Heart left ventricle (tissue), 16 donors: Measurements from ENCODE around the gene SAMD10. TPM values are rescaled to one million over a fixed set of nuclear protein-coding genes. Genes with fewer than 3 reads are reported as not detected.
A peak's percentile ranks its signal among the peaks of the same experiment; 100 is the strongest.

Experiments
- ATAC-seq, 4 donors: fragments of 200-7000 bp; cut with Tn5 transposase; one replicate each; pipeline ENCODE4 v1.9.1; 2020 to 2022; ENCODE audit warnings: moderate library complexity in 4 of 4, mild to moderate bottlenecking in 3 of 4, moderate number of reproducible peaks in 1 of 4
- DNase-seq, 5 donors: peaks; one replicate each; pipeline ENCODE4 v3.0.0-alpha.2; 2020
- H3K27ac ChIP-seq, 12 donors: fragments of 200-600 bp; sonication (generic) in 4 of 12; one replicate each; pipeline versions ENCODE4 v1.5.0 to v1.8.0; 2016 to 2022; ENCODE audit warnings: mild to moderate bottlenecking in 2 of 12
- H3K27me3 ChIP-seq, 9 donors: fragments of 200-600 bp; sonication (generic) in 2 of 9; one replicate each; pipeline versions ENCODE4 v1.5.1 to v1.8.0; 2016 to 2022; ENCODE audit warnings: mild to moderate bottlenecking in 3 of 9
- H3K36me3 ChIP-seq, 9 donors: fragments of 200-600 bp; sonication (generic) in 2 of 9; one replicate each; pipeline versions ENCODE4 v1.5.0 to v1.8.0; 2018 to 2022; ENCODE audit warnings: mild to moderate bottlenecking in 2 of 9
- H3K4me1 ChIP-seq, 12 donors: fragments of 200-600 bp; sonication (generic) in 4 of 12; one replicate each; pipeline versions ENCODE4 v1.5.0 to v1.8.0; 2016 to 2022; ENCODE audit warnings: mild to moderate bottlenecking in 3 of 12
- H3K4me3 ChIP-seq, 12 donors: fragments of 200-600 bp; sonication (generic) in 4 of 12; one replicate each; pipeline versions ENCODE4 v1.5.0 to v1.8.0; 2017 to 2022; ENCODE audit warnings: mild to moderate bottlenecking in 9 of 12, moderate library complexity in 4 of 12
- H3K9me3 ChIP-seq, 12 donors: fragments of 200-600 bp; sonication (generic) in 4 of 12; one replicate each; pipeline versions ENCODE4 v1.5.0 to v1.8.0; 2016 to 2022; ENCODE audit warnings: mild to moderate bottlenecking in 1 of 12
- POLR2A ChIP-seq, 2 donors: fragments of 450-650 bp; IDR thresholded peaks; one replicate each; pipeline ENCODE4 v1.6.1; 2017; ENCODE audit warnings: antibody characterized with exemption in 2 of 2, mild to moderate bottlenecking in 2 of 2, moderate library complexity in 2 of 2
- WGBS, 4 donors: extraction: QIAGEN DNeasy Blood & Tissue Kit in 2 of 4; methylation state at CpG; one replicate each; pipeline versions ENCODE4 v1.1.5 to v1.1.7; 2013 to 2018; 5-methylcytosine and 5-hydroxymethylcytosine counted together
- intact Hi-C, 10 donors: fragments of 100-400 bp; cut with DNase I; formaldehyde crosslinking; loops; one replicate each; pipeline versions ENCODE4 v1.11.1 to v1.14.2; 2022
- polyA plus RNA-seq, 2 donors: library from polyadenylated mRNA; stranded (reverse); fragments of 200-250 nt; gene quantifications; one replicate each; pipeline ENCODE4 v1.2.3, GENCODE V29; 2013
- total RNA-seq, 9 donors: library from RNA; depleted of rRNA in 2 of 9; stranded (reverse); fragments of >200 nt in 2 of 9; fragmentation: NEBNext Ultra II Directional in 3 of 9; extraction: Animal tissue kit (Norgen Biotek cat#: 25700) in 3 of 9; gene quantifications; one replicate each; pipeline versions ENCODE4 v1.1.0 to v1.2.4, GENCODE V29; 2016 to 2023
- TF ChIP-seq, protein P1 (sequence below), 12 donors: fragments of 200-600 bp; sonication (generic) in 4 of 12; IDR thresholded peaks; one replicate each; pipeline versions ENCODE4 v1.5.0 to v1.8.0; 2018 to 2022; ENCODE audit warnings: antibody characterized with exemption in 12 of 12, mild to moderate bottlenecking in 5 of 12
- donor health status: ischemic (EF 13 %, LVEDD 7.1; RV severe dilation, severe dysfunction).
- donor health status: healthy with polysubstance abuse.
- donor health status: DM: no; HTN: yes; CAD: no.
- donor health status: DM: no; HTN: no; CAD: no.
- donor health status: ischemic (EF 25% LVEDD 6.9; RV normal size, moderate dysfunction).
- donor health status: ischemic (EF 25% LVEDD 5.7; RV mildly dilated, moderate dysfunction).
- donor health status: healthy.
- donor health status: DM: yes; HTN: yes; CAD: no.
- donor health status: ischemic (EF 35%, LVEDD 5.7; RV mildly dilated, moderate dysfunction).
- donor health status: nonischemic (EF 11% LVEDD 7.7; RV severe dilation, severe dysfunction).
- donor health status: DM: yes; HTN: yes; CAD: no.
- donor health status: PGD.
- donor health status: ischemic (EF 29% LVEDD 5.4; RV normal size, mild dysfunction).
- donor health status: nonischemic (EF 23%, LVEDD 6.1; RV moderate dilation, normal function).

Gene SAMD10
- total and polyA plus RNA-seq, 11 donors: 3.1 to 6.3 (median 4.7) TPM

DNA sequence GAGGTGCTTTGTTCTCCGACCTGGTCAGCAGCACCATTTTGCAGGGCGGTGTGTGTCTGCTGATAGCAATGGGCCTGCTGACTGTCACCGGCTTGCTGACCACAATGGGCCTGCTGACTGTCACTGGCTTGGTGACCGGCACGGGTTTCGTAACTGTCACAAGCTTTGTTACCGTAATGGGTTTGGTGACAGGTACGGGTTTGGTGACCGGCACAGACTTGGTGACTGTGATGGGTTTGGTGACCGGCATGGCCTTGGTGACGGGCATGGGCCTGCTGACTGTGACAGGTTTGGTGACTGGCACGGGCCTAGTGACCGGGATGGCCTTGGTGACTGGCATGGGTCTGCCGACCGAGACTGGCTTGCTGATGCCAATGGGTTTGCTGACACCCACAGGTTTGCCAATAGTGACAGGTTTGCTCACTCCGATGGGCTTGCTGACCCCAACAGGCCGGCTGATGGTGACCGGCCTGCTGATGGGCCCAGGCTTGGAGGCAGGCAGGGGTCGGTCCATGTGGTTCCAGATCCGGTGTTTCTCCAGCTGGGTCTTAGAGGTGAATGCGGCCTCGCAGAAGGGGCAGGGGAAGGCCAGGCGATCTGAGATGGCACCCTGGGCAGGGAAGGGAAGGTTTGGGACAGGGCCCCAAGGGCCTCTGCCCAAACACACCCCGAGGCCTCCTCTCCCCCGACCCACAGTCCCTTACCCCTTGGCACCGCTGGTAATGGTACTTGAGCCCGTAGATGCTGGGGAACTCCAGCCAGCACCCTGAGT, 13.1 kb downstream of the SAMD10 start:
- DNase-seq: peak in 3 of 5 donors; percentile 18 to 38 (median 22)
- intact Hi-C loops: no loop called here
- H3K4me3 ChIP-seq: no peak overlapping the region

DNA sequence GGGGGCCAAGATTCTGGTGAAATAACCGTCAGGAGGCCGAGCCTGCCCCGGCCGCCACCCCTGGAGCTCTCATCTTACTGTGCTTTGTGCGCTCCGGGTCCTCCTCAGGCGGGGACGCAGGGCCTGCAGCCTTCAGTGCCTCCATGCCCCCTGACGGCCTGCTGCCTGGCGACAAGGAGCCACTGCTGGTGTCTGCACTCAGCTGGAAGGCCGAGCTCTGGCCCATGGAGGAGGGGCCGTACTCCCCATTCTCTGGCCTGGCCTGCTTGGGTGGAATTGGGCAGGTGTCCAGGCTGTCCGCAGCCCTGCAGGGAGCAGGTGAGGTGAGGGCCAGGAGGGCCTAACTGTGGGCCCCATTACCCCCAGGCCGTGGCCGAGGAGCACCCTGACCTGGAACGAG, 15.0 kb downstream of the SAMD10 start:
- DNase-seq: peak in 3 of 5 donors; percentile 20 to 58 (median 31)
- intact Hi-C loops: no loop called here
- no peak overlapping the region for H3K4me3 ChIP-seq
- no peak for ATAC-seq
- peaks cover 0 to 62% (median 34%) of the 10 kb centered on the region in 9 donors for H3K36me3 ChIP-seq
- H3K9me3 ChIP-seq: no peaks in the 10 kb centered on the region
- no peak for TF ChIP-seq POLR2A (IDR thresholded peaks at IDR 0.05)
- TF ChIP-seq, protein P1, sequence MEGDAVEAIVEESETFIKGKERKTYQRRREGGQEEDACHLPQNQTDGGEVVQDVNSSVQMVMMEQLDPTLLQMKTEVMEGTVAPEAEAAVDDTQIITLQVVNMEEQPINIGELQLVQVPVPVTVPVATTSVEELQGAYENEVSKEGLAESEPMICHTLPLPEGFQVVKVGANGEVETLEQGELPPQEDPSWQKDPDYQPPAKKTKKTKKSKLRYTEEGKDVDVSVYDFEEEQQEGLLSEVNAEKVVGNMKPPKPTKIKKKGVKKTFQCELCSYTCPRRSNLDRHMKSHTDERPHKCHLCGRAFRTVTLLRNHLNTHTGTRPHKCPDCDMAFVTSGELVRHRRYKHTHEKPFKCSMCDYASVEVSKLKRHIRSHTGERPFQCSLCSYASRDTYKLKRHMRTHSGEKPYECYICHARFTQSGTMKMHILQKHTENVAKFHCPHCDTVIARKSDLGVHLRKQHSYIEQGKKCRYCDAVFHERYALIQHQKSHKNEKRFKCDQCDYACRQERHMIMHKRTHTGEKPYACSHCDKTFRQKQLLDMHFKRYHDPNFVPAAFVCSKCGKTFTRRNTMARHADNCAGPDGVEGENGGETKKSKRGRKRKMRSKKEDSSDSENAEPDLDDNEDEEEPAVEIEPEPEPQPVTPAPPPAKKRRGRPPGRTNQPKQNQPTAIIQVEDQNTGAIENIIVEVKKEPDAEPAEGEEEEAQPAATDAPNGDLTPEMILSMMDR (IDR thresholded peaks at IDR 0.05): no peak
- H3K4me1 ChIP-seq: peaks cover 0 to 15% (median 11%) of the 10 kb centered on the region in 12 donors
- no peak overlapping the region for H3K27ac ChIP-seq
- 90 to 97% (median 93%) methylated on average over 9 to 16 of the region's 16 CpGs for WGBS, 4 donors
- H3K27me3 ChIP-seq: no peaks in the 10 kb centered on the region

More for the DNA sequence above, 13.1 kb downstream of the SAMD10 start:
- 90 to 96% (median 95%) methylated on average over 13 to 27 of the region's 27 CpGs for WGBS, 4 donors
- H3K36me3 ChIP-seq: peaks cover 0 to 48% (median 28%) of the 10 kb centered on the region in 9 donors
- ATAC-seq: no peak
- H3K27ac ChIP-seq: no peak overlapping the region
- H3K9me3 ChIP-seq: no peaks in the 10 kb centered on the region
- peaks cover 0 to 22% (median 16%) of the 10 kb centered on the region in 12 donors for H3K4me1 ChIP-seq
- no peaks in the 10 kb centered on the region for H3K27me3 ChIP-seq
- TF ChIP-seq, protein P1 (IDR thresholded peaks at IDR 0.05): no peak

DNA sequence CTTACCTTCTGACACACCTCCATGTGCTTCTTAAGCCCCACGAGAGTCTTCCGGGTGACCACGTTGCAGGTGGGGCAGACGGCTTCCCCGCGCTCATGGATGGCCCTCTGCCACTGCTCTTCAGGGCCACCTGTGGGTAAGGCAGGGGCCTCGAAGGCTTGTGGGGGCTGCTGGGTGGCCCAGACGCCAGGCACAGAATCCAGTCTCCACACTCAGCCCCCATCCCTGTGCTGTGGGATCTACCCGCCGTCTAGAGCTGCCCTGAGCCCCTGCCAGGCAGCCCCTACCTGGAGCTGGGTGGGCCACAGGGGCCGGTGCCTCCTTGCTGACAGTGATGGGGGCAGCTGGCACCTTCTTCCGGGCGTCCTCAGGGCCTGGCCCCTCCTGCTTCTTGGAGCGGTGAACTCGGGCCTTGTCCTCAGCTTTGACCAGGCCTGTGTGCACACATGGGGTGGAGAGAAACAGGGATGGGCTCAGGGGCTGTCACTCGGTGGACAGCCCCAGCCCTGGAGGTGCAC, 15.6 kb downstream of the SAMD10 start:
- ATAC-seq: no peak
- 91 to 96% (median 93%) methylated on average over 8 to 16 of the region's 16 CpGs for WGBS, 4 donors
- DNase-seq: peak in 4 of 5 donors; percentile 17 to 58 (median 20)

DNA sequence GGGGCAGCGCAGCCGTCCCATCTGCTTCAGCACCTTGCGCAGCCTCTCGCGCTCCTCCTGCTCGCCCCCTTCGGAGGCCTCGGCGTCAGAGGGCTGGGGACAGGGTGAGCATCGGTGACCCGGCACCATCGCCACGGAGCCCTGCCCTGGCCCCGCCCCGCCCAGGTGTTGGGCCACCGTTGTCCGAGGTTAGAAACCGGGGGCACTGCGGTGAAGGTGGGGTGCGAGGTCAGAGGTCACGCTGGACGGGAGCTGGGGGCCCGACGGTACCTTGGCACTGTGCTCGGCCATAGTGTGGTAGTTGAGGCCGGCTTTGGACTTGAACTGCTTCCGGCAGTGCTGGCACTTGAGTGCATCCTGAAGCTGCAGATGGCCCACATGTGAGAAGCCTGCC, 16.1 kb downstream of the SAMD10 start:
- 92 to 96% (median 94%) methylated on average over 12 to 27 of the region's 27 CpGs for WGBS, 4 donors
- H3K4me1 ChIP-seq: peaks cover 0 to 6% (median 2%) of the 10 kb centered on the region in 12 donors
- H3K27ac ChIP-seq: no peak overlapping the region
- no peak for TF ChIP-seq POLR2A (IDR thresholded peaks at IDR 0.05)
- TF ChIP-seq, protein P1 (IDR thresholded peaks at IDR 0.05): no peak
- H3K9me3 ChIP-seq: no peaks in the 10 kb centered on the region
- DNase-seq (peak in 4 of 5 donors; percentile 15 to 54 (median 22)), ATAC-seq (no peak)
- intact Hi-C loops: no loop called here
- no peak overlapping the region for H3K4me3 ChIP-seq
- no peaks in the 10 kb centered on the region for H3K27me3 ChIP-seq
- H3K36me3 ChIP-seq: peaks cover 0 to 69% (median 37%) of the 10 kb centered on the region in 9 donors

More for the DNA sequence above, 15.6 kb downstream of the SAMD10 start:
- no peaks in the 10 kb centered on the region for H3K9me3 ChIP-seq
- peaks cover 0 to 11% (median 7%) of the 10 kb centered on the region in 12 donors for H3K4me1 ChIP-seq
- intact Hi-C loops: no loop called here
- no peaks in the 10 kb centered on the region for H3K27me3 ChIP-seq
- H3K4me3 ChIP-seq: no peak overlapping the region
- peaks cover 0 to 67% (median 37%) of the 10 kb centered on the region in 9 donors for H3K36me3 ChIP-seq
- TF ChIP-seq, protein P1 (IDR thresholded peaks at IDR 0.05): no peak
- TF ChIP-seq POLR2A (IDR thresholded peaks at IDR 0.05): no peak
- H3K27ac ChIP-seq: no peak overlapping the region
